Prostate gland (tissue), 2 donors: Measurements from ENCODE around the gene AFM. TPM values are rescaled to one million over a fixed set of nuclear protein-coding genes. Genes with fewer than 3 reads are reported as not detected.

Experiments
- DNase-seq: peaks from one replicate; pipeline ENCODE4 v3.0.0-alpha.2; 2019; ENCODE audit warnings: low spot score
- H3K27ac ChIP-seq, 2 donors: fragments of 200-600 bp; sonication (generic); 2 replicates each; pipeline ENCODE4 v1.5.1; 2017 to 2019
- H3K27me3 ChIP-seq: fragments of 200-600 bp; sonication (generic); replicated peaks from 2 replicates; pipeline ENCODE4 v1.5.1; 2019; ENCODE audit not compliant: insufficient read depth
- H3K36me3 ChIP-seq, 2 donors: fragments of 200-600 bp; sonication (generic); 1 replicate in 1 of 2; 2 replicates in 1 of 2; pipeline versions ENCODE4 v1.5.1 to v1.8.1; 2017 to 2019
- H3K4me1 ChIP-seq: fragments of 200-600 bp; sonication (generic); replicated peaks from 2 replicates; pipeline ENCODE4 v1.5.1; 2019
- H3K4me3 ChIP-seq, 2 donors: fragments of 200-600 bp; sonication (generic); 2 replicates each; pipeline ENCODE4 v1.5.1; 2017 to 2019
- H3K9me3 ChIP-seq: fragments of 200-600 bp; sonication (generic); 2 replicates; pipeline ENCODE4 v1.5.1; 2017
- POLR2A ChIP-seq: fragments of 450-650 bp; IDR thresholded peaks from one replicate; pipeline ENCODE4 v1.6.1; 2016; ENCODE audit warnings: antibody characterized with exemption, mild to moderate bottlenecking
- POLR2AphosphoS5 ChIP-seq: sonication (generic); formaldehyde crosslinking; IDR thresholded peaks from one replicate; pipeline ENCODE4 v1.6.1; 2017; ENCODE audit warnings: antibody characterized with exemption
- WGBS: methylation state at CpG from one replicate; pipeline ENCODE4 v1.1.5; 2018; 5-methylcytosine and 5-hydroxymethylcytosine counted together
- intact Hi-C: fragments of 100-400 bp; cut with DNase I; formaldehyde crosslinking; loops from one replicate; pipeline ENCODE4 v1.14.2; 2022
- total RNA-seq, 2 donors: library from RNA; depleted of rRNA; stranded (reverse); fragments of >200 nt; gene quantifications; one replicate each; pipeline ENCODE4 v1.1.0, GENCODE V29; 2016
- TF ChIP-seq, protein P1 (sequence below), 4 experiments: fragments of 200-600 bp in 2 of 4; fragments of 450-650 bp in 2 of 4; sonication (generic) in 2 of 4; IDR thresholded peaks; 1 replicate in 3 of 4; 2 replicates in 1 of 4; pipeline ENCODE4 v1.5.1; 2016 to 2019; ENCODE audit warnings: antibody characterized with exemption in 4 of 4, mild to moderate bottlenecking in 2 of 4, moderate library complexity in 2 of 4

Gene AFM
- total RNA-seq, 2 donors from 2014 or later = not detected

GRCh38 chr4:73499996-73500765 lies 18.6 kb downstream of the AFM start:
- Histone ChIP-seq H3K4me3 (no peak overlapping the region), H3K4me1 (no peaks in the 10 kb centered on the region), H3K36me3 (no peaks in the 10 kb centered on the region), H3K27me3 (no peaks in the 10 kb centered on the region), H3K27ac (peak overlapping the region in 1 of 2 donors; percentile 15), H3K9me3 (no peaks in the 10 kb centered on the region)
- TF ChIP-seq POLR2AphosphoS5 = peak; percentile 28
- TF ChIP-seq, protein P1, sequence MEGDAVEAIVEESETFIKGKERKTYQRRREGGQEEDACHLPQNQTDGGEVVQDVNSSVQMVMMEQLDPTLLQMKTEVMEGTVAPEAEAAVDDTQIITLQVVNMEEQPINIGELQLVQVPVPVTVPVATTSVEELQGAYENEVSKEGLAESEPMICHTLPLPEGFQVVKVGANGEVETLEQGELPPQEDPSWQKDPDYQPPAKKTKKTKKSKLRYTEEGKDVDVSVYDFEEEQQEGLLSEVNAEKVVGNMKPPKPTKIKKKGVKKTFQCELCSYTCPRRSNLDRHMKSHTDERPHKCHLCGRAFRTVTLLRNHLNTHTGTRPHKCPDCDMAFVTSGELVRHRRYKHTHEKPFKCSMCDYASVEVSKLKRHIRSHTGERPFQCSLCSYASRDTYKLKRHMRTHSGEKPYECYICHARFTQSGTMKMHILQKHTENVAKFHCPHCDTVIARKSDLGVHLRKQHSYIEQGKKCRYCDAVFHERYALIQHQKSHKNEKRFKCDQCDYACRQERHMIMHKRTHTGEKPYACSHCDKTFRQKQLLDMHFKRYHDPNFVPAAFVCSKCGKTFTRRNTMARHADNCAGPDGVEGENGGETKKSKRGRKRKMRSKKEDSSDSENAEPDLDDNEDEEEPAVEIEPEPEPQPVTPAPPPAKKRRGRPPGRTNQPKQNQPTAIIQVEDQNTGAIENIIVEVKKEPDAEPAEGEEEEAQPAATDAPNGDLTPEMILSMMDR (IDR thresholded peaks at IDR 0.05) = no peak
- no peak for TF ChIP-seq POLR2A
- 44% methylated on average over 4 of the region's 4 CpGs for WGBS
- intact Hi-C loops = no loop called here
- DNase-seq = no peak

DNA sequence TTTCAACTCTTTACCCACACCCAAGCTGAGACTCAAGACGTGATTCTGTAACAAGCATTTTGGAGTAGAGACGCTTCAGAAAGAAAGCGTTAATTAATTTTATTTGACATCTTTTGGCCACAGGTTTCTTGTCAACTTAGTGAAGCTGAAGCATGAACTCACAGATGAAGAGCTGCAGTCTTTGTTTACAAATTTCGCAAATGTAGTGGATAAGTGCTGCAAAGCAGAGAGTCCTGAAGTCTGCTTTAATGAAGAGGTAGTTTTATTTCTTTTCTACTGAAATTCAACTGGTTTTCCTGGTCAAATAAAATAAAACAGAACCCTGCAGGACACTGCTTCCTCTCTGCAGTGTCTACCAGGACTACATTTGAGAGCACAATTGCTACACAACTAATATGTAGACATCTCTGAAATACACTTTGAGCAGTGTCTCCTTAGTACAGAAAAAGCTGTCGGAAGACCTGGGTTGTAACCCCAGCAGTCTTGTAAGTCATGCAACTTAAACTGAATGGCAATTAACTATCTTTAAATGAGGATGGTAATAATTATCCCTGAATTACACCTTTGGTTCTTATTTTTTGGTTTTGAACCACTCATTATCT lies 20.2 kb downstream of the AFM start:
- no peak for TF ChIP-seq POLR2AphosphoS5
- no peak for TF ChIP-seq POLR2A
- TF ChIP-seq, protein P1 (IDR thresholded peaks at IDR 0.05) = no peak
- Histone ChIP-seq H3K9me3 (no peaks in the 10 kb centered on the region), H3K27me3 (no peaks in the 10 kb centered on the region), H3K4me3 (no peak overlapping the region), H3K27ac (no peak overlapping the region), H3K36me3 (no peaks in the 10 kb centered on the region), H3K4me1 (no peaks in the 10 kb centered on the region)
- intact Hi-C loops = no loop called here
- 42% methylated on average over 5 of the region's 5 CpGs for WGBS
- no peak for DNase-seq

DNA sequence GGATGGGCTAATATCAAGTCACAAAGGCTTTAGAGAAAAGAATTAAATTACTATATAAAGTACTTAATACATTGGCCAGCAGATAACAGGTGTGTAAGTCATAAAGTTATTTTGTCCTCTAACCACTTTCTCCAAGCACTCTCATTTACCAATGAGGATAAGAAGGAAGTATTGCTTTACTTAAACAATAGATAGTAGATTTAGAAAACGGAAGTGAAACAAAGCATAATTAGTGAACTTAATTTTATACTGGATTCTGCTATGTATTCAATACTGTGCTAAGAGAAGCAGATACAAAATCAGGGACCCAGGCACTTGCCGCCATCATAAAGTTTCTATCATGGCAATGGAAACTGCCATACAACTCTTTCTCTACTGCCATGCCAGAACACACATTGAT lies 24.0 kb downstream of the AFM start:
- 90% methylated on average over 2 of the region's 2 CpGs for WGBS
- no peaks in the 10 kb centered on the region for H3K4me1 ChIP-seq
- no peaks in the 10 kb centered on the region for H3K36me3 ChIP-seq
- H3K27ac ChIP-seq = no peak overlapping the region
- H3K9me3 ChIP-seq = no peaks in the 10 kb centered on the region
- no peak for DNase-seq
- TF ChIP-seq POLR2AphosphoS5 = no peak
- no peak for TF ChIP-seq POLR2A
- no peak overlapping the region for H3K4me3 ChIP-seq
- H3K27me3 ChIP-seq = no peaks in the 10 kb centered on the region
- intact Hi-C loops = no loop called here

- TF ChIP-seq POLR2AphosphoS5 = no peak
- TF ChIP-seq, protein P1 (IDR thresholded peaks at IDR 0.05) = no peak
- no peak for TF ChIP-seq POLR2A
- no peak for DNase-seq
- intact Hi-C loops = no loop called here
These were observed 26.0 kb downstream of the AFM start for GRCh38 chr4:73507541-73507940.

GRCh38 chr4:73508651-73509050 lies 27.1 kb downstream of the AFM start:
- H3K4me1 ChIP-seq = no peaks in the 10 kb centered on the region
- H3K36me3 ChIP-seq = no peaks in the 10 kb centered on the region
- 81% methylated on average over 3 of the region's 3 CpGs for WGBS
- TF ChIP-seq POLR2A (no peak), POLR2AphosphoS5 (no peak)
- TF ChIP-seq, protein P1 (IDR thresholded peaks at IDR 0.05) = no peak
- no peaks in the 10 kb centered on the region for H3K27me3 ChIP-seq
- intact Hi-C loops = no loop called here
- no peak overlapping the region for H3K27ac ChIP-seq
- no peak for DNase-seq
- no peaks in the 10 kb centered on the region for H3K9me3 ChIP-seq
- H3K4me3 ChIP-seq = no peak overlapping the region

More at GRCh38 chr4:73507541-73507940, 26.0 kb downstream of the AFM start:
- no peak overlapping the region for H3K4me3 ChIP-seq
- H3K27me3 ChIP-seq = no peaks in the 10 kb centered on the region
- no peak overlapping the region for H3K27ac ChIP-seq
- H3K4me1 ChIP-seq = no peaks in the 10 kb centered on the region
- no peaks in the 10 kb centered on the region for H3K9me3 ChIP-seq
- H3K36me3 ChIP-seq = no peaks in the 10 kb centered on the region
